GM12878 (cell line): ENCODE results near the gene BTNL8. TPM values are rescaled to one million over a fixed set of nuclear protein-coding genes. Genes with fewer than 3 reads are reported as not detected.

Experiments
- ATAC-seq: fragments of 200-7000 bp; cut with Tn5 transposase; 3 replicates; pipeline ENCODE4 v1.9.1; 2020; ENCODE audit warnings: mild to moderate bottlenecking, moderate library complexity
- BruUV-seq: library from RNA; stranded (reverse); fragments of 400-500 nt; replicated peaks from 2 replicates; lab custom pipeline; 2021; lab: Mats Ljungman, UMichigan
- CTCF ChIA-PET: fragments of 300-600 bp; sonication (Branson Sonifier 250); formaldehyde crosslinking; extraction: SDS; loops from one replicate; lab custom pipeline; 2021; ENCODE audit warnings: inconsistent platforms; lab: Yijun Ruan, JAX
- POLR2A ChIA-PET: fragments of 350-600 bp; formaldehyde crosslinking; extraction: SDS; loops from one replicate; lab custom pipeline; 2021; ENCODE audit warnings: inconsistent platforms; lab: Charles Lee
- RAD21 ChIA-PET: fragments of 300-600 bp; sonication (Branson Sonifier 250); formaldehyde crosslinking; loops from one replicate; lab custom pipeline; 2023; ENCODE audit warnings: antibody characterized with exemption; ENCODE audit not compliant: unreplicated experiment; lab: Charles Lee
- SMC1A ChIA-PET: fragments of 300-600 bp; sonication (Branson Sonifier 250); formaldehyde crosslinking; loops from one replicate; lab custom pipeline; 2023; ENCODE audit not compliant: unreplicated experiment, uncharacterized antibody; lab: Charles Lee
- DNase-seq: peaks from one replicate; pipeline ENCODE4 v3.0.0-alpha.2; 2011; ENCODE audit warnings: low read depth, low spot score
- FAIRE-seq: peaks from 3 replicates; lab custom pipeline; 2011; peaks lifted over from hg19 to GRCh38; lab: Jason Lieb, UNC
- H2AFZ ChIP-seq: 2 replicates; pipeline ENCODE4 v1.6.0; 2011; ENCODE audit warnings: low read depth, low read length, control low read depth; ENCODE audit not compliant: control insufficient read depth
- H3K27ac ChIP-seq: 2 replicates; pipeline ENCODE4 v1.5.1; 2011; ENCODE audit warnings: control low read depth; ENCODE audit not compliant: control insufficient read depth, insufficient read depth
- H3K27me3 ChIP-seq, 2 experiments: replicated peaks in 1 of 2; 2 replicates each; pipeline versions ENCODE4 v1.6.0 to v1.6.1; 2011; ENCODE audit warnings: low read length in 1 of 2; ENCODE audit not compliant: control insufficient read depth in 2 of 2, insufficient read depth in 2 of 2
- H3K36me3 ChIP-seq, 2 experiments: 2 replicates each; pipeline ENCODE4 v1.5.1; 2011; ENCODE audit warnings: low read length in 1 of 2; ENCODE audit not compliant: control insufficient read depth in 2 of 2, insufficient read depth in 2 of 2
- H3K4me1 ChIP-seq: 2 replicates; pipeline ENCODE4 v1.6.1; 2011; ENCODE audit warnings: mild to moderate bottlenecking, low read length, moderate library complexity, mixed read lengths; ENCODE audit not compliant: control insufficient read depth, insufficient read depth
- H3K4me2 ChIP-seq: 2 replicates; pipeline ENCODE4 v1.6.0; 2011; ENCODE audit warnings: control low read depth; ENCODE audit not compliant: control insufficient read depth, insufficient read depth
- H3K4me3 ChIP-seq: fragments of 200-600 bp; sonication (generic); 2 replicates; pipeline ENCODE4 v1.5.1; 2016
- H3K79me2 ChIP-seq: 2 replicates; pipeline ENCODE4 v1.6.0; 2011; ENCODE audit warnings: low read length; ENCODE audit not compliant: control insufficient read depth, insufficient read depth
- H3K9ac ChIP-seq: 2 replicates; pipeline ENCODE4 v1.8.0; 2011; ENCODE audit warnings: low read length, control low read depth, mixed read lengths; ENCODE audit not compliant: control insufficient read depth, insufficient read depth
- H3K9me3 ChIP-seq: replicated peaks from 3 replicates; pipeline ENCODE4 v1.5.1; 2011; ENCODE audit warnings: mild to moderate bottlenecking, low read length; ENCODE audit not compliant: control insufficient read depth, insufficient read depth
- H4K20me1 ChIP-seq: 2 replicates; pipeline ENCODE4 v1.6.0; 2011; ENCODE audit not compliant: control insufficient read depth, insufficient read depth
- BACH1 ChIP-seq: fragments of 450-650 bp; IDR thresholded peaks from 2 replicates; pipeline ENCODE4 v1.6.1; 2017; ENCODE audit warnings: mild to moderate bottlenecking, borderline replicate concordance
- CREB1 ChIP-seq: IDR thresholded peaks from 2 replicates; pipeline ENCODE4 v1.6.1; 2012; ENCODE audit warnings: low read depth, mild to moderate bottlenecking, inconsistent platforms
- E4F1 ChIP-seq: fragments of 450-650 bp; IDR thresholded peaks from 2 replicates; pipeline ENCODE4 v1.6.1; 2018; ENCODE audit warnings: borderline replicate concordance, mild to moderate bottlenecking; ENCODE audit not compliant: partially characterized antibody
- EZH2 ChIP-seq: IDR thresholded peaks from 2 replicates; pipeline ENCODE4 v1.6.1; 2012; ENCODE audit warnings: low read depth, mild to moderate bottlenecking, control low read depth, inconsistent platforms, low read length, borderline replicate concordance; ENCODE audit not compliant: control insufficient read depth
- RUNX3 ChIP-seq: IDR thresholded peaks from 2 replicates; pipeline ENCODE4 v1.6.1; 2012; ENCODE audit warnings: low read length, inconsistent platforms
- WGBS: methylation state at CpG from one replicate; pipeline ENCODE4 v1.1.6; 2016; ENCODE audit warnings: low lambda C conversion rate; ENCODE audit not compliant: insufficient replicate concordance, insufficient coverage; ENCODE audit errors: missing lambda C conversion rate; 5-methylcytosine and 5-hydroxymethylcytosine counted together
- in situ Hi-C: fragments of 300-500 bp; cut with MboI; formaldehyde crosslinking; loops from 9 replicates; pipeline ENCODE4 v1.14.3; 2018; ENCODE audit warnings: mixed read lengths
- intact Hi-C: fragments of 100-400 bp; cut with micrococcal nuclease; formaldehyde crosslinking; loops from one replicate; pipeline ENCODE4 v1.14.2; 2022; ENCODE audit not compliant: unreplicated experiment
- polyA plus RNA-seq, 11 experiments: library from polyadenylated mRNA; depleted of rRNA in 4 of 11; unstranded in 6 of 11; stranded (reverse) in 5 of 11; fragments of >200 nt; fragmentation: Nextera tagmentation in 4 of 11; fragmentation: Illumina TruSeq in 1 of 11; extraction: Ambion mirVana in 4 of 11; extraction: Trizol in 1 of 11; gene quantifications; 1 replicate in 1 of 11; 2 replicates in 10 of 11; pipeline versions ENCODE4 v1.2.1 to v1.2.3, GENCODE V29; 2011 to 2016; ENCODE audit warnings: inconsistent platforms in 2 of 11, missing spikeins in 2 of 11, low read depth in 1 of 11
- total RNA-seq, 4 experiments: library from RNA; depleted of rRNA in 3 of 4; stranded (reverse); fragments of >200 nt in 3 of 4; fragmentation: Illumina TruSeq in 1 of 4; extraction: Trizol in 1 of 4; gene quantifications; 2 replicates each; pipeline versions ENCODE4 v1.2.1 to v1.2.3, GENCODE V29; 2013 to 2021

BTNL8 gene
- total and polyA plus RNA-seq, 10 of the 15 experiments (the other 5 are each of a cell fraction or from before 2014, with no cell fraction given), result 0.13 to 3.4 (median 0.26) TPM; not detected in 2

DNA sequence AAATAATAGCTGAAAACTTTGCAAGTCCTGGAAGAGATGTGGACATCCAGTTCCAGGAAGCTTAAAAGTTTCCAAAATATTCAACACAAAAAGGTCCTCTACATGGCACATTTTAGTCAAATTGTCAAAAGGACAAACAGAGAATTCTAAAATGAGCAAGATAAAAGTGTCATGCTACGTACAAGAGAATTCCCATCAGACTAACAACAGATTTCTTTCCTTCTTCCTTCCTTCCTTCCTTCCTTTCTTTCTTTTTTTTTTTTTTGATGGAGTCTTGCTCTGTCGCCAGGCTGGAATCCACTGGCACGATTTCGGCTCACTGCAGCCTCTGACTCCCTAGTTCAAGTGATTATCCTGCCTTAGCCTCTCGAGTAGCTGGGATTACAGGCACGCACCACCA lies 39.3 kb downstream of the BTNL8 start:
- H3K9me3 ChIP-seq, result no peaks in the 10 kb centered on the region; the same call in 2 of the 3 replicates
- H3K79me2 ChIP-seq, result no peaks in the 10 kb centered on the region
- ChIA-PET POLR2A (no interaction called here), RAD21 (no interaction called here), CTCF (no interaction called here), SMC1A (interaction anchor here (1.0 kb wide), 1 partner anchor 149 kb away, joined by 3 read pairs; no protein-coding TSS in a partner anchor)
- H3K36me3 ChIP-seq, result no peaks in the 10 kb centered on the region
- no peak overlapping the region for H3K4me2 ChIP-seq
- no peak overlapping the region for H3K27ac ChIP-seq
- in situ Hi-C loops, result no loop called here
- H3K4me1 ChIP-seq, result no peaks in the 10 kb centered on the region
- H4K20me1 ChIP-seq, result no peaks in the 10 kb centered on the region
- 34% methylated on average over 4 of the region's 6 CpGs for WGBS
- no peak for DNase-seq
- H3K4me3 ChIP-seq, result no peak overlapping the region
- ATAC-seq, result no peak
- no peak overlapping the region for H2AFZ ChIP-seq
- no peak for FAIRE-seq
- no TSS peak for BruUV-seq
- H3K9ac ChIP-seq, result no peak overlapping the region
- no peaks in the 10 kb centered on the region for H3K27me3 ChIP-seq
- intact Hi-C loops, result no loop called here
- TF ChIP-seq BACH1 (no peak), RUNX3 (no peak), CREB1 (no peak), EZH2 (no peak), E4F1 (no peak)
- TF ChIP-seq, all 136 proteins: peak for 0
